ENCODE measurements around the gene ABAT. TPM values are rescaled to one million over a fixed set of nuclear protein-coding genes. Genes with fewer than 3 reads are reported as not detected.

Gene ABAT
- polyA plus RNA-seq, 1 donor, result 17.1 TPM

DNA sequence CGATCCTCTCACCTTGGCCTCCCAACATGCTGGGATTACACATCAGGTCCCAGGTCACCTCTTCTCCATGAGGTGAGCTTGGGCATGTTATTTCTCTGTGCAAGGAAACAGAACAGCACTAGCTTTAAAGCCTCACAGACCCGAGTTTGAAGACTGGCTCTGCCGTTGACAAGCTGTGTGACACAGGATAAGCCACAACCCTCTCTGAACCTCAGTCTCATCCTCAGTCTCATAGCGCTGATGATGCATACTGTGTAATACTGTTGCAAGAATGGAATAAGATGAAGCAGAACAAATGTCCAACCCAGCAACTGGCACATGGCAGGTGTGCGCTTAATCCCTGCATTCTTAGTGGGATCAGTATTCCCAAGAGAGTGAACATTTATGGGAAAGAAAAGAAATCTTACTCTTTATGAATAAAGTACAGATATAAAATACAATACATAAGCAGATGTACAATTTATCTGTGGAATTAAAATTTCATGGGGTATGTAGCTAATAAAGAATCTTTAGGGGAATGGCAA lies 43.5 kb downstream of the ABAT start:
- DNase-seq, result no peak

DNA sequence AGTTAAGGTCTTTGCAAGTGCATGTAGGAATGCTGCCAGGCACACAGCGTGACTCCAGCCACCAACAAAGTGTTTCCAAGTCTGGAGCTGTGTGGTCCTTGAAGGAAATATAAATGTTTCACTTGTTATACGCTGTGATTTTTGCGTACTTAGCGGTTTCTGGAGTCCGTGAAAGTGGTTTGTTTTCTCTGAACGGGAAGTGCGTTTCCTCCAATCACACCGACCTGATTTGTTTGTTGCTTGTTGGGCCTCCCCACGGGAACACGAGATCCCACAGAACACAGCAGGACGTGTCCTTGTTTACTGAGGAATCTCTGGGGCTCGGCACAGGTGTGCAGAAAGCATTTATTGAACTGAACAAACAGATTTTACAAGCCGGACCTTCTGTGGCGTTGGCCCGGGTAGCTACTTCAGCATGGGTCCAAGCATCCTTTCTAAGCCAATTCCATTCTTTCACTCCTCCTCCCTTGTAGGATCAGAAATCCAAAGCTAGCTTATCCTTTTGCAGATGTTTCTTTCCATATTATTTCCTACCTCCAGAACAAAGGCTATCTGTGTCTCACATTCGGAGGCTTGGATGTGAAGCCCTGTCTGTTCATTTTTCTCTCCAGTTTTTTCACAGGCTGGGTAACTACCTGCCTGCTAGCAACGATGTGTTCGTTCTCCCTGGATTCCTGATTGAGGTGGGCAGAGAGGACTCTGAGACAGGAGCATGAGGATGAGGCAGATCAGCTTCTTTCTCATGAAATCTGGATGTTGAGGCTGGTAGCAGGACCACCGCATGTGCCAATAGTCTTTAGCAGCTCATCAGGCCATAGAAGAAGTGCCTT lies 44.6 kb downstream of the ABAT start:
- DNase-seq, result peak; percentile 19

DNA sequence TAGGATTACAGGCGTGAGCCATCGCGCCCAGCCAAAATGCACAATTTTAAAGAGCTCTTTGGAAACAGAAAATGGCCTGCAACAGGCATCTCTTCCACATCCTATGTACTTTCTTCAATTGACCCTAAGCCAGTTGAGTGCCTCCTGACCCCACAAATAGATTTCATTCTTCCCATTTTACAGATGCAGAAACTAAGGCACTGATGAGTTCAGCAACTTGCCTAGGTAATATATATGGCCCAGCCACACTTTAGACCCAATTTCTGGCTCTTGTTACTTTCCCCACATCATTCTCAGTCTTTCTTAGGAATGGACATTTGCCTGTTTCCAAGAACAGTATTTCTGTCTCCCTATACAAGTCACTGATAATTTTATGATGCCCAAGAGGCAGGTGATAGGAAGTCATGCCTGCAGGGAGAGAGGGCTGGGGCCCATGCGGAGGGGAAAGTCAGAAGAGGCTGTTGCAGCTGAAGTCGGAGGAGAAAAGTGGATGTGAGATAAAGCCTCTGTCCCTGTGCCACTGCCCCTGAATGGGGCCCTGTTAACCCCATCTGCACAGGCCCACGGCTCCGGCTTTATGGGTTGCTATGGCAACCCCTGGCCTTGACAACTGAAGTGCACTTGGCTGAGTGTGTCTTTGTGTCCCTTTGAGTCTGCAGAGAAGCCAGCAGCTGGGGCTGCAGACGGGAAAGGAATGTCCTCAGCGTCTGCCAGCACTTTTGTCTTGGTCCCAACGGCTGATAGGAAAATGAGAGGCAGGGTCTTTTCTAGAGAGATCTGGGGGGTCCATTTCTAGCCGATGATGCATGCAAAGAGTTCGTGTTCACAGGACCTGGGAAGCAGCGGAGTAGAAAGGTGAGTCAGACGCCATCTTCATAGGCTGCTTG lies 45.9 kb downstream of the ABAT start:
- peak; percentile 78 for DNase-seq

DNA sequence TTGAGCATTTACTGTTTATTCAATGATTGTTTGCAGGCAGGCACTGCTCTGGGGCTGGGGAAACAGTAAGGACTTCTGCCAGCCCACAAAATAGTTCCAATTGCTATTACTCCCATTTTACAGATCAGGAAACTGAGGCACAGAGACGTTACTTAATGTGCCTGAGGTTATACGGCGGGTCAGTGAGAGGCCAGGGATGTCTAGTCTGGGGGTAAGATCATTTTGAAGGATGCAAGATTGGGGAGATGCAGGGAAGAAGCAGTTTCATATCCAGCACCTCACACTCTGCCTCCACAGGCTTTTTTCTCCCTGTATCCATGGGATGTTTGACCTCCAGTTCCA lies 46.5 kb downstream of the ABAT start:
- no peak for DNase-seq

DNA sequence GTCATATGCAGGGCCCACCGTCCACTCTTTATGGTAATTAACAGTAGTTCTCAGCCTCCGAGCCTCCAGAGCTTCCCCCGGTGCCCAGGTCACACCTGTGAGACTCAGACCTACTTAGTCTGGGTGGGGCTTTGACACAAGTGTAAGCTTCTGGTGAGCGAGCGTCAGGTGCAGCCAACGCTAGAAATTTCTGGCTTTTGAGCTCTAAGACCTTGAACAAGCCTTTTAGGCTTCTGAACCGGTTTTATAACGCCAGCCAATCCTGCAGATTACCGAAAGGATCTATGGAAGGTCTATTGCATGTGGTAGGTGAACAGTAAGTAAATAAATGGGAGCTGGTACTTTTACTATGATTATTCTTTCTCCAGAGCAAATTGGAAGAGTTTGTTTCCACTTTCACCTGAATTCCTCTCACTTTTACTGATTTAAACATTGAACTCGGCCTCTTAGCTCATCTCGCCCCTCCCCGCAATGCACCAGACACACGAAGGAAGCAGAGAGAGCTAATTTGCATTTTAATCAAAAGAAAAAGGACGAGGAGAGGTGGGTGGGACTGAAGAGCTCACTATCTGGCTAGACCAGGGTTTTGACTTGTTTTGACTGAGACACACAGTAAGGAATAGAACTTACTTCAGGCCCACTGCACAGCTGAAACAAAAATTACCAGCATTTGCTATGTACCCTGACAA lies 47.1 kb downstream of the ABAT start:
- DNase-seq, result no peak

DNA sequence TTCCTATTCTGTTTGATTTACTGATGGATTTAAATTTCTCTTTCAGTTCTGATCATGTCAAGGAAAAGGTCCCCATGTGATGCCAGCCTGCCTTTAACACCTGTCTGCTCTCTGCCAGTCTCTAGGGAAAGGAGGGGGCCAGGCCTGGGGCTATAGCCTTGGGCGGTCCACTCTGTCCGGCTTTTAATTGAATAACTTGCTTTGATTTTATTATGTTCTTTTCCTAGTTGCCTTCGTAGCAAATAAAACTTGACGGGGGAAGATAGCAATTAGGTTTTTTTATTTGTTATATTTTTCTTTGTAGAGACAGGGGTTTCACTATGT lies 47.6 kb downstream of the ABAT start:
- no peak for DNase-seq

DNA sequence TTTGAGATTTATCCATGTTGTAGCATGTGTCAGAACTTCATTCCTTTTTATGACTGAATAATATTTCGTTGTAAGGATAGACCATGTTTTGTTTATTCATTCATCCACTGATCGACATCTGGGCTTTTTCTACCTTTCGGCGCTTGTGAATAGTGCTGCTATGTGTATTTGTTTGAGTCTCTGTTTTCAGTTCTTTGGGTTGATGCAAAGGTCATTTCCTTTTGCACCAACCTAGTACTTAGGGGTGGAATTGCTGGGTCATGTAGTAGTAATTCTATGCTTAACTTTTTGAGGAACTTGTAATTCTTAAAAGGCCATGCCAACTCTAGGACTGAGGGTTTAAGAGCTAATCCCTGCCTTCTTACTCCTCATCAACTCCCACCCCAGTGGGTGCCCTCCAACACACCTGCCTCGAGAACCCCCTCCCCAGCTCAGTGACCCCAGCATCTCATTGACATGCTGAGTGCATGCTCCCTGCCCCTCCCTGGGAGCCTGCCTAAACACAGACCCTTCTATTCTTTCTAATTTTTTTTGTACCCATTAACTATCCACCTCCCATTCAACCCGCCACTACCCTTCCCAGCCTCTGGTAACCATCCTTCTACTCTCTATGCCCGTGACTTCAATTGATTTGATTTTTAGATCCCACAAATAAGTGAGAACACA lies 51.2 kb downstream of the ABAT start:
- no peak for DNase-seq

DNA sequence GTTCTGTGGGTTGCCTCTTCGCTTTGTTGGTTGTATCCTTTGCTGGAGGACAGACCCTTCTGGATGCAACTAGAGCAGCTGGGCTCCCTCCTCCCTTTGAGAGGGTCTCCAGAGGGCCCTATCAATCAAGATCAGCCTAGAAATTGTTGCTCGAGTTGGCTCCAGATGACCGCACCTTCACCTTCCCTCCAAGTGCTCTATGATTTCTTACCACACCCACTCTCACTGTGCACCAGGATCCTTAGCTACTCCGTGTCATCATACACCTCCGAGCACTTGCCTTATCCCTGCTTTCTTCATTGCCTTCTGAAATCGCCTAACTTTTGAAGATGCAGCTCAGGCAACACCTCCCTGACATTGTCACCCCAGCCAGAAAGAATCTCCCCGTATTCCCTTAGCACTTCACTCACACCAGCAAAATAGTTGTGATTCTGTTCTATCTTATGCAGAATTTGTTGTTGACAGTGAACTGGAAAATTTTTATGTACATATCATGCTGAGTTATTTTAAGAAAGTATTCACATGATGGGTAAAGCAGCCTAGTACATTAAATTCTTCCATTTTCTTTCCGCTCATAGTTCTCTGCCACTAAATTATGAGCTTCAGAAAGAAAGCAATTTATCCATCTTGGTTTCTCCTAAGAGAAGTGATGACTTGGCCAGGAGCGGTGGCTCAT lies 52.9 kb downstream of the ABAT start:
- DNase-seq, result no peak

DNA sequence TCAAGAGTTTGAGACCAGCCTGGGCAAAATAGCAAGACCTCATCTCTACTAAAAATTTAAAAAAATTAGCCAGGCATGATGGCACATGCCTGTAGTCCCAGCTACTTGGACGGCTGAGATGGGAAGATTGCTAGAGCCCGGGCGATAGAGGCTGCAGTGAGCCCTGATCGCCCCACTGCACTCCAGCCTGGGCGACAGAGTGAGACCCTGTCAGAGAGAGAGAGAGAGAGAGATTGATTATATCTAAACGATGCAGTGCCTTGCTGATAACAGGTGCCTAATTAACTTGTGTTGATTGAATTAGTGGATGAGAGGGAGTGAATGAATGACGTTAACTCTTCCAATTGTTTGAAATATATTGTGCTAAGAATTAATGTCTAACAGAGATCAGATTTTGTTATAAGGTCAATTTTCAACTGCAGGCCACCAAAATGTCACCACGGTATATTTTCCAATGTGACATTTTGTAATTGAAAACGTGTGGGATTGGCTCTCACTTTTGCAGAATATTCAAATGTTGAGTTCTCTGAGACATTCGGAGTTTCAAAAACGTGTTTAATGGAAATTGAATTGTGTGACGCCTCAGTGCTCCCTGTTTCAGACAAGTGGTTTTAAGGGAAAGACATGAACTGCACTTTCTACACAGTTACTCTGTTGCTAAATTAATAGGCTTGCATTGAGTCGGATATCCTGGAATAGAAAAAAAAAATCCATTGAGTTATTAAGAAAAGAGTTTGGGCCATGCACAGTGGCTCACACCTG lies 53.6 kb downstream of the ABAT start:
- DNase-seq, result no peak

DNA sequence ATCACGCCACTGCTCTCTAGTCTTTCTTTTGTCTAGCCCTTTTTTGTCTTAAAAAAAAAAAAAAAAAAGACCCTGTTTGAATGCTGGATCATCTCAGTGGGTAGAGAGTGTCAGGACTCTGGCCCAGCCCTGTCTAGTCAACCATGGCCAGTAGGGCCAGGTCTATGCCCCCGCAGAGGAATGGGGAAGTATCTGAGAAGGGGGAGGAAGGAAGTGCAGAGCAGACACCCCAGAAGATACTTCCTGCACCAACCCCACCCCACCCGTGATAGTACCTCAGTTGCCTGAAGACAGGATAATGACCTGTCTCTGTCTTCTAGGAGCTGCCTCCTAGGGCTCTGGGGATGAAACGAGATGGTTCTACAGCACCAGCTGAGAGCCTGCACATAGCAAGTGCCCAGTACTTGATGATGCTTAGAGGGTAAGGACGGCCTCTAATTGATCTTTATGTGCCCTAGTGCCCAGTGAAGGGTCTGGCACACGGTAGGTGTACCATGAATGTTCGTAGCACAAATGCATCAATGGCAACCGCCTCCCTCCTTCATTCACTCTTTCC lies 55.4 kb downstream of the ABAT start:
- DNase-seq, result no peak

DNA sequence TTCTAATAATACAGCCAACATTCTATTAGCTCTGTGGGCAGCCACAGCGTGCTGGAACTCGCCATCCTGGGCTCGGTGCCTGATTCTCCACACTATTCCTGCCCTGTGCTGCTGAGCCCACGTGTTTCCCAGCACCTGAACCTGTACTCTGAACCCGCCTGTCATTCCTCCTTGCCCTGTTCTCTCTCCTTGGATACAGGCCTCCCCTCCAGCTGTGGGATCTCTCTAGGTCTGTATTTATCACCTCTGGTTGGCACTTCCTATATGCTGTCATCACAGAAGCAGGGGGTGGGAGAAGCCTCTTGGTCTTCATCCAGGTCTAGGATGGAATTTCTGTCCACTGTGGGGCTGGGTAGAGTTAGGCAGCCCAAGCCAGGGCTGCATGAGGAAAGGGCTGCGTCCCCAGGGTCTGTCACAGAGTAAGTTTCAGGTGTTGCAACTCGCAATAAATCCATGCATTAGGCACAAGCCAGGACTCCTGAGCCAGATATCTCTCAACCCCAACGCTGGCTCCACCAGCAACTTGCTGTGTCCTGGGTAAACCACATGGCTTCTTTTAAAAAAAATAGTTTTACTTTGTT lies 56.0 kb downstream of the ABAT start:
- DNase-seq, result no peak

DNA sequence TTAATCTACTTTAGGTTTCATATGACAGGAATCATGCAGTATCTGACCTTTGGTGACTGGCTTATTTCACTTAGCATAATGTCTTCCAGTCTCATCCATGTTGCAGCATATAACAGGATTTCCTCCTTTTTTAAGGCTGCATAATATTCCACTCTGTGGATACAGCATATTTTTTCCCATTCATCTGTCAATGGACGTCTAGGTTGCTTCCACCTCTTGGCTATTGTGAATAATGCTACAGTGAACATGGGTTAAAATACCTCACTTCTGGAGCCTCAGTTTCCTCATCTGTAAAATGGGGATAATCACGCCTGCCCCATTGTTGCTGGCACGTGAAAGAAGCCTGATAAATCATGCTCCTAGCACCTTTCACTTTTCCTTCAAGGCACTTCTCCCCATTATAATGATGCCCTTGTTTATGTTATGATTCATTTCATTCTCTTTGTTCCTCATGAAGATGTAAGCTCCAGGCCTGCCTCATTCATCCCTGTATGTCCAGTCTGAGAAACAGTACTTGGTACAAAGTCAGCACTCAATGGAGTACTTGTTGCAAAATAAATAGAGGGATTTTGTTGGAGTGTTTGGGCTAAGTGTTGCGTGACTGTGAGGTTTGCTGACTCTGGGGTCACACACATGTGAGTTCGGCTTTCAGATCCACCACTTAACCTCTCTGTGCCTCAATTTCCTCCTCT lies 59.6 kb downstream of the ABAT start:
- no peak for DNase-seq

DNA sequence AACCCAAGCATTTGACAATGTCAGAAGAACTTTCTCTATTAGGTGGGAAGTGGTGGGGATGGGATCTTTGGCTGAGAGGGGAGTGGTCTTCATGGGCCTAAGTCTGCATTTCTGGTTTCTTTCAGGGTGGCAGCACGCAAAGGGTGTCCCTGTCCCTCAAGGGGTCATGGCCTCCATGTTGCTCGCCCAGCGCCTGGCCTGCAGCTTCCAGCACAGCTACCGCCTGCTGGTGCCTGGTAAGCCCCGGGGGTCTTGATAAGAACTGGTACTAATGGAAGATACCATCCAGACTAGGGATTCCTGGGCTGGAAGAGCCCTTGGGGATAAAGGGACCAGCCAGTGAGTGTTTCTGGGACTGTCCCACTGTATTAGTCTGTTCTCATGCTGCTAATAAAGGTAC lies 61.2 kb downstream of the ABAT start:
- DNase-seq, result no peak

DNA sequence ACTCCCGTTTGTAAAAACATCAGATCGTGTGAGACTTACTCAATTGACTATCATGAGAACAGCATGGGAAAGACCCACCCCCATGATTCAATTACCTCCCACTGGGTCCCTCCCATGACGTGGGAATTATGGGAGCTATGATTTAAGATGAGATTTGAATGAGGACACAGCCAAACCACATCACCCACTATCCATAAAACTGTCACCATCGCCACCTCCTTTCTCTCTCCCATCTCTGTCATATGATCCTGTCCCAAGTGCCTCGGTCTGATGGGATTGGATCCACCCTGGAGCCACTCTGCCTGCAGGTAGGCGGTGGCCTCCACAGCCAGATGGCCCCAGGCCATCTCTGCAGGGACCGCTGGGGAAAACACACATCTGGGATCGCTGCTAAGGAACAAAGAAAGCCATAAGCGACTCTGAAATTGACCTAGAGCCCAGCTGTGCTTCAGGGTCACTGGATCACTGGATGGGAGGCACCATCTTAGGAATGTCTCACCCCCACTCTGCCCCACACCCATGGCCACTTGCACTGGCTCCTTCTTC lies 61.8 kb downstream of the ABAT start:
- DNase-seq, result no peak

DNA sequence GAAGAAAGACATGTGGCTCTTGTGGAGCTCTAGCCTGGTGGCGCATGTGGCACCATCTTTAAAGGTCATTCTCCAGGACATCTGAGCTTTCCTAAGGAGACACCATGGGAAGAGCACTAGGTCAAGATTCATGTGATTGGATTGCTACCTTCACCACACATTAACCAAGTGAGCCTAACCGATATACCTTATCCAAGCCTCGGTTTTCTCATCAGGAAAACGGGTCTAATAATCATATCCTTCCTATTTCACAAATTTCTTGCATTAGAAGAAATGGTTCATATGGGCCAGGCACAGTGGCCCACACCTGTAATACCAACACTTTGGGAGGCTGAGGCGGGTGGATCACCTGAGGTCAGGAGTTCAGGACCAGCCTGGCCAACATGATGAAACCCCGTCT lies 64.7 kb downstream of the ABAT start:
- DNase-seq, result no peak

DNA sequence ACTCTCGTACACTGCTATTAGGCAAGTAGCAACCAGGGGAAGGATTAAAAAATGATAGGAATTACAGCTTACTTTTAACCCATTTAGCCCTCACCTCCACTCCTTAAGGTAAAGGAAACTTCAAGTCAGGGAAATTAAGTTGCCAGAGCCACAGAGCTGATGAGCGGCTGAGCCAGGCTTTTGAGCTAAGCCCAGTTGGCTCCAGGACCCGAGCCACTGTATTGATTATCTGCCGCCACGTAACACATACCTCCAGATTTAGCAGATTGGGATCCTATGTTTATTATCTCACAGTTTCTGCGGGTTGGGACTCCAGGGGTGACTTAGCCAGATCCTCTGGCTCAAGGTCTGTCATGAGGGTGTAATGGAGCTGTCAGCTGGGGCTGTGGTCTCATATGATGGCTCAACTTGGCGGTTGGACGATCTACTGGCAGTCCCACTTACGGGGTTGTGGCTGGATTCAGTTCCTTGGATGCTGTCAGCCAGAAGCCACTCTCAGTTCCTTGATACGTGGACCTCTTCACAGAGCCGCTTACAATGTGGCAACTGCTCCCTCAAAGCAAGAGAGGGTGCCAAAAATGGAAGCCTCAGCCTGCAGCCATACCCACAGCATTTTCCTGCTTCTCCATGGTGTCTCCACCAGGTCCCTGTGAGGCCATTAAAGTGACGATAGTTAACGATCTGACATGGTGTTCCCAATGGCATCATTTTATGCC lies 65.7 kb downstream of the ABAT start:
- no peak for DNase-seq

DNA sequence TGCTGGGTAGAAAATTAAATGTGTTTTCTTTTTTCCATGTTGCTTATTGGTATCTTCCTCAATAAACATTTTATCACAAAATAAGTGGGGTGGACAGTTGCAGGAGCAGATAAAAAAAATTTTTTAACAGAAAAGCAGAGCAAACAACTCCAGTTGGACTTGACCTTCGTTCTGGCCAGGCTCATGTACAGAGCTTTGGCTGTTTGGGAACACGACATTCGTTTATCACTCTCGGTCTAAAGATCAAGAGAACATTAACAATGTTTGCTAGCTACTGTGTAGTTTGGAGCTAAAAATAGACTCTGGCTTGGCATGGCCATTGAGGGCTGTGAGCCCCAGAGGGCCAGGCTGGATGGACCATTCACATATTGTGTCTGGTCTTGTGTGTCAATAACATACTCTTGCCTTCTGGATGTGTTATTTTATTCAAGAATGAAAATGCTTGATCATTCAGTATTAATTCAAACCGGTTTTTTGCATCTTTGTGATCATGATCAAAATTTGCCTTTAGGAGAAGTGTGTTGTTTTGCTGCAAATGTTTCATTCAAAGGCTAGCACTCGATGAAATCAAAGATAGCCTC lies 66.4 kb downstream of the ABAT start:
- no peak for DNase-seq

DNA sequence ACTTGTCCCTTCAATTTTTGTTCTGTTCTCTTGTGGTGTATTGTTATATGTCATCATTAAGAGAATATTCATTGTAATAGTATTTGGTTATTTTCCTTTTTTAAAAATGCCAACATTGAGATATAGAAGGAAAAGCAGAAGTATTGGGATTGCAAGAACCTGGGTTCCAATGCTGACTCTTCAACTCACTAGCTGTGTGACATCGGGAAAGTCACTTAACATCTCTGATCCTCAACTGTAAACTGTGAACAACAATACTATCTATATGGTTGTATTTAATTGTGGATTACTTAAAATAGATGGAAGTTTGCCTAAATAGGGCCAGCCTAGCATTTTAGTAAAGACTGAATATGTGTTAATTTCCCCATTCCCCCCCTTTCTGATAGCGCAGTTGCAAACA lies 67.2 kb downstream of the ABAT start:
- no peak for DNase-seq

DNA sequence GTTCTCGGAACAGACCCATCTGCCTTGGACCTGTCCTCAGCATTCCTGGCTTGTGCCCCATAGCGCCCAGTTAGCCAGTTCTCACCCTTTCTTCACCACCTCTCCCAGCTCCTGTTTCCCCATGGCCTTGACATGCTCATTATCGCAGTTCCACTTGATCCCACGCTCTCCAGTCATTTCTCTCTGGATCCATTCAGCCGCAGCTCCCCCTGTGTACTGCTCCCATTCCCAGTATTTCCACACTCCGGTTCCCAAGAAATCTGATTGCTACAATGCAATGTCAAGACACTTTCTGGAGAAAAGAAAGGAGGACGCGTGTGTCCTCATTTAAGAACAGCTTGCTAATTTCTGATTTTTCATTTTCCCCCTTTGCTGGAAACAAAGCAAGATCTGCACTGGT lies 67.7 kb downstream of the ABAT start:
- no peak for DNase-seq
